ENCODE results near the gene SPC25. TPM values are rescaled to one million over a fixed set of nuclear protein-coding genes. Genes with fewer than 3 reads are reported as not detected.
"Not testable (repeated sequence)": the region's sequence is repeated elsewhere in the genome, so short reads cannot be mapped to it uniquely, and the experiment has no call there.

SPC25 gene
- total RNA-seq, 1 experiment from 2014 or later: 28.6 TPM

DNA sequence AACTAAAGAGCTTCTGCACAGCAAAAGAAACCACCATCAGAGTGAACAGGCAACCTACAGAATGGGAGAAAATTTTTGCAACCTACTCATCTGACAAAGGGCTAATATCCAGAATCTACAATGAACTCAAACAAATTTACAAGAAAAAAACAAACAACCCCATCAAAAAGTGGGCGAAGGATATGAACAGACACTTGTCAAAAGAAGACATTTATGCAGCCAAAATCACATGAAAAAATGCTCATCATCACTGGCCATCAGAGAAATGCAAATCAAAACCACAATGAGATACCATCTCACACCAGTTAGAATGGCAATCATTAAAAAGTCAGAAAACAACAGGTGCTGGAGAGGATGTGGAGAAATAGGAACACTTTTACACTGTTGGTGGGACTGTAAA lies 19.9 kb downstream of the SPC25 start:
- DNase-seq (ENCODE audit: low spot score); POLR2A ChIA-PET; H3K27ac Mint-ChIP-seq; CTCF ChIA-PET; H3K4me1 Mint-ChIP-seq; H3K27me3 Mint-ChIP-seq (ENCODE audit: low read depth); ATAC-seq; H3K4me3 Mint-ChIP-seq: not testable (repeated sequence)
- Mint-ChIP-seq H3K9me3 (peaks cover 18% of the 10 kb centered on the region), H3K36me3 (peaks cover 55% of the 10 kb centered on the region)

DNA sequence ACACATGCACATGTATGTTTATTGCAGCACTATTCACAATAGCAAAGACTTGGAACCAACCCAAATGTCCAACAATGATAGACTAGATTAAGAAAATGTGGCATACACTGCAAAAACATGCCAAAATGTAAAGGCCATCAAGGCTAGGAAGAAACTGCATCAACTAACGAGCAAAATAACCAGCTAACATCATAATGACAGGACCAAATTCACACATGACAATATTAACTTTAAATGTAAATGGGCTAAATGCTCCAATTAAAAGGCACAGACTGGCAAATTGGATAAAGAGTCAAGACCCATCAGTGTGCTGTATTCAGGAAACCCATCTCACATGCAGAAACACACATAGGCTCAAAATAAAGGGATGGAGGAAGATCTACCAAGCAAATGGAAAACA lies 23.1 kb downstream of the SPC25 start:
- POLR2A ChIA-PET; DNase-seq (ENCODE audit: low spot score); H3K27ac Mint-ChIP-seq; H3K4me3 Mint-ChIP-seq; H3K27me3 Mint-ChIP-seq (ENCODE audit: low read depth); H3K4me1 Mint-ChIP-seq; CTCF ChIA-PET; ATAC-seq: not testable (repeated sequence)
- peaks cover 18% of the 10 kb centered on the region for H3K9me3 Mint-ChIP-seq
- H3K36me3 Mint-ChIP-seq: peaks cover 53% of the 10 kb centered on the region

DNA sequence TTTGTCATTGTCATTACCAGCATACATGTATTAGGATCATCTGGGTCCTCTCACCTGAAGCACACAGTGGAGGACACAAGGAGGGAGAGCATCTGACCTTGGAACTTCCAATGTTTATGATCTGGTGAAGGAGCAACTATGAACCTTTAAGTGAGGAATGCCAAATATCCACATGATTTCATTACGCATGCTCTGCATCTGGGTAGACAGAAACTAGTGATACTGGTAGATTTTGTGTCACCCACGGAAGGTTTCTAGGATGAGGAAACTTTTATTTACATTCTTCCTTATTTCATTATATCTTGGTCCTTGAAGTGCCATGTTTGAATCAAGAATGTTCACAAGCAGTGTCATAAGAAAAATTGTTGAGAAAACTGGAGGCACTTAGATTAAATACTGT lies 32.1 kb downstream of the SPC25 start:
- POLR2A ChIA-PET: no interaction called here
- CTCF ChIA-PET: no interaction called here
- no peaks in the 10 kb centered on the region for H3K27me3 Mint-ChIP-seq (ENCODE audit: low read depth)

More for the DNA sequence above, 32.1 kb downstream of the SPC25 start:
- Mint-ChIP-seq H3K27ac (no peak overlapping the region), H3K36me3 (peaks cover 10% of the 10 kb centered on the region), H3K4me1 (peaks cover 19% of the 10 kb centered on the region), H3K4me3 (no peak overlapping the region), H3K9me3 (peaks cover 6% of the 10 kb centered on the region)
- ATAC-seq: no peak
- no peak for DNase-seq (ENCODE audit: low spot score)
- TF ChIP-seq TEAD4 (CRISPR knock-in tag; IDR thresholded peaks at IDR 0.05) (no peak), NR2C2 (CRISPR knock-in tag; IDR thresholded peaks at IDR 0.05) (no peak), CBFB (CRISPR knock-in tag; IDR thresholded peaks at IDR 0.05; ENCODE audit: low read depth) (no peak), GTF2I (CRISPR knock-in tag; conservative IDR thresholded peaks at IDR 0.05) (no peak), NFATC4 (CRISPR knock-in tag; IDR thresholded peaks at IDR 0.05) (no peak), GABPB1 (CRISPR knock-in tag; IDR thresholded peaks at IDR 0.05) (no peak), FOXP1 (CRISPR knock-in tag; IDR thresholded peaks at IDR 0.05; ENCODE audit: borderline replicate concordance) (no peak), PRRX2 (CRISPR knock-in tag; IDR thresholded peaks at IDR 0.05) (no peak)
- TF ChIP-seq, protein P1, sequence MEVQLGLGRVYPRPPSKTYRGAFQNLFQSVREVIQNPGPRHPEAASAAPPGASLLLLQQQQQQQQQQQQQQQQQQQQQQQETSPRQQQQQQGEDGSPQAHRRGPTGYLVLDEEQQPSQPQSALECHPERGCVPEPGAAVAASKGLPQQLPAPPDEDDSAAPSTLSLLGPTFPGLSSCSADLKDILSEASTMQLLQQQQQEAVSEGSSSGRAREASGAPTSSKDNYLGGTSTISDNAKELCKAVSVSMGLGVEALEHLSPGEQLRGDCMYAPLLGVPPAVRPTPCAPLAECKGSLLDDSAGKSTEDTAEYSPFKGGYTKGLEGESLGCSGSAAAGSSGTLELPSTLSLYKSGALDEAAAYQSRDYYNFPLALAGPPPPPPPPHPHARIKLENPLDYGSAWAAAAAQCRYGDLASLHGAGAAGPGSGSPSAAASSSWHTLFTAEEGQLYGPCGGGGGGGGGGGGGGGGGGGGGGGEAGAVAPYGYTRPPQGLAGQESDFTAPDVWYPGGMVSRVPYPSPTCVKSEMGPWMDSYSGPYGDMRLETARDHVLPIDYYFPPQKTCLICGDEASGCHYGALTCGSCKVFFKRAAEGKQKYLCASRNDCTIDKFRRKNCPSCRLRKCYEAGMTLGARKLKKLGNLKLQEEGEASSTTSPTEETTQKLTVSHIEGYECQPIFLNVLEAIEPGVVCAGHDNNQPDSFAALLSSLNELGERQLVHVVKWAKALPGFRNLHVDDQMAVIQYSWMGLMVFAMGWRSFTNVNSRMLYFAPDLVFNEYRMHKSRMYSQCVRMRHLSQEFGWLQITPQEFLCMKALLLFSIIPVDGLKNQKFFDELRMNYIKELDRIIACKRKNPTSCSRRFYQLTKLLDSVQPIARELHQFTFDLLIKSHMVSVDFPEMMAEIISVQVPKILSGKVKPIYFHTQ (CRISPR knock-in tag; IDR thresholded peaks at IDR 0.05): no peak
- TF ChIP-seq, protein P2, sequence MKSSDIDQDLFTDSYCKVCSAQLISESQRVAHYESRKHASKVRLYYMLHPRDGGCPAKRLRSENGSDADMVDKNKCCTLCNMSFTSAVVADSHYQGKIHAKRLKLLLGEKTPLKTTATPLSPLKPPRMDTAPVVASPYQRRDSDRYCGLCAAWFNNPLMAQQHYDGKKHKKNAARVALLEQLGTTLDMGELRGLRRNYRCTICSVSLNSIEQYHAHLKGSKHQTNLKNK (CRISPR knock-in tag; IDR thresholded peaks at IDR 0.05): no peak
- TF ChIP-seq, protein P3, sequence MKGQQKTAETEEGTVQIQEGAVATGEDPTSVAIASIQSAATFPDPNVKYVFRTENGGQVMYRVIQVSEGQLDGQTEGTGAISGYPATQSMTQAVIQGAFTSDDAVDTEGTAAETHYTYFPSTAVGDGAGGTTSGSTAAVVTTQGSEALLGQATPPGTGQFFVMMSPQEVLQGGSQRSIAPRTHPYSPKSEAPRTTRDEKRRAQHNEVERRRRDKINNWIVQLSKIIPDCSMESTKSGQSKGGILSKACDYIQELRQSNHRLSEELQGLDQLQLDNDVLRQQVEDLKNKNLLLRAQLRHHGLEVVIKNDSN (CRISPR knock-in tag; IDR thresholded peaks at IDR 0.05): no peak
- TF ChIP-seq, protein P4, sequence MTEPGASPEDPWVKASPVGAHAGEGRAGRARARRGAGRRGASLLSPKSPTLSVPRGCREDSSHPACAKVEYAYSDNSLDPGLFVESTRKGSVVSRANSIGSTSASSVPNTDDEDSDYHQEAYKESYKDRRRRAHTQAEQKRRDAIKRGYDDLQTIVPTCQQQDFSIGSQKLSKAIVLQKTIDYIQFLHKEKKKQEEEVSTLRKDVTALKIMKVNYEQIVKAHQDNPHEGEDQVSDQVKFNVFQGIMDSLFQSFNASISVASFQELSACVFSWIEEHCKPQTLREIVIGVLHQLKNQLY (CRISPR knock-in tag; IDR thresholded peaks at IDR 0.05): no peak
- TF ChIP-seq, protein P5, sequence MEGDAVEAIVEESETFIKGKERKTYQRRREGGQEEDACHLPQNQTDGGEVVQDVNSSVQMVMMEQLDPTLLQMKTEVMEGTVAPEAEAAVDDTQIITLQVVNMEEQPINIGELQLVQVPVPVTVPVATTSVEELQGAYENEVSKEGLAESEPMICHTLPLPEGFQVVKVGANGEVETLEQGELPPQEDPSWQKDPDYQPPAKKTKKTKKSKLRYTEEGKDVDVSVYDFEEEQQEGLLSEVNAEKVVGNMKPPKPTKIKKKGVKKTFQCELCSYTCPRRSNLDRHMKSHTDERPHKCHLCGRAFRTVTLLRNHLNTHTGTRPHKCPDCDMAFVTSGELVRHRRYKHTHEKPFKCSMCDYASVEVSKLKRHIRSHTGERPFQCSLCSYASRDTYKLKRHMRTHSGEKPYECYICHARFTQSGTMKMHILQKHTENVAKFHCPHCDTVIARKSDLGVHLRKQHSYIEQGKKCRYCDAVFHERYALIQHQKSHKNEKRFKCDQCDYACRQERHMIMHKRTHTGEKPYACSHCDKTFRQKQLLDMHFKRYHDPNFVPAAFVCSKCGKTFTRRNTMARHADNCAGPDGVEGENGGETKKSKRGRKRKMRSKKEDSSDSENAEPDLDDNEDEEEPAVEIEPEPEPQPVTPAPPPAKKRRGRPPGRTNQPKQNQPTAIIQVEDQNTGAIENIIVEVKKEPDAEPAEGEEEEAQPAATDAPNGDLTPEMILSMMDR (IDR thresholded peaks at IDR 0.05): no peak
- TF ChIP-seq, protein P6, sequence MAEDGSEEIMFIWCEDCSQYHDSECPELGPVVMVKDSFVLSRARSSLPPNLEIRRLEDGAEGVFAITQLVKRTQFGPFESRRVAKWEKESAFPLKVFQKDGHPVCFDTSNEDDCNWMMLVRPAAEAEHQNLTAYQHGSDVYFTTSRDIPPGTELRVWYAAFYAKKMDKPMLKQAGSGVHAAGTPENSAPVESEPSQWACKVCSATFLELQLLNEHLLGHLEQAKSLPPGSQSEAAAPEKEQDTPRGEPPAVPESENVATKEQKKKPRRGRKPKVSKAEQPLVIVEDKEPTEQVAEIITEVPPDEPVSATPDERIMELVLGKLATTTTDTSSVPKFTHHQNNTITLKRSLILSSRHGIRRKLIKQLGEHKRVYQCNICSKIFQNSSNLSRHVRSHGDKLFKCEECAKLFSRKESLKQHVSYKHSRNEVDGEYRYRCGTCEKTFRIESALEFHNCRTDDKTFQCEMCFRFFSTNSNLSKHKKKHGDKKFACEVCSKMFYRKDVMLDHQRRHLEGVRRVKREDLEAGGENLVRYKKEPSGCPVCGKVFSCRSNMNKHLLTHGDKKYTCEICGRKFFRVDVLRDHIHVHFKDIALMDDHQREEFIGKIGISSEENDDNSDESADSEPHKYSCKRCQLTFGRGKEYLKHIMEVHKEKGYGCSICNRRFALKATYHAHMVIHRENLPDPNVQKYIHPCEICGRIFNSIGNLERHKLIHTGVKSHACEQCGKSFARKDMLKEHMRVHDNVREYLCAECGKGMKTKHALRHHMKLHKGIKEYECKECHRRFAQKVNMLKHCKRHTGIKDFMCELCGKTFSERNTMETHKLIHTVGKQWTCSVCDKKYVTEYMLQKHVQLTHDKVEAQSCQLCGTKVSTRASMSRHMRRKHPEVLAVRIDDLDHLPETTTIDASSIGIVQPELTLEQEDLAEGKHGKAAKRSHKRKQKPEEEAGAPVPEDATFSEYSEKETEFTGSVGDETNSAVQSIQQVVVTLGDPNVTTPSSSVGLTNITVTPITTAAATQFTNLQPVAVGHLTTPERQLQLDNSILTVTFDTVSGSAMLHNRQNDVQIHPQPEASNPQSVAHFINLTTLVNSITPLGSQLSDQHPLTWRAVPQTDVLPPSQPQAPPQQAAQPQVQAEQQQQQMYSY (CRISPR knock-in tag; IDR thresholded peaks at IDR 0.05): no peak
